GM18873 (cell line): ENCODE results near the gene HSPA4.

Experiments used
- ATAC-seq: cut with Tn5 transposase; IDR thresholded peaks from one replicate; pipeline ENCODE4 v1.9.1; 2021; ENCODE audit warnings: mild to moderate bottlenecking, moderate library complexity, moderate number of reproducible peaks; ENCODE audit not compliant: unreplicated experiment, low FRiP score

HSPA4 gene

GRCh38 chr5:133086366-133086875 lies 34.6 kb downstream of the HSPA4 start:
- no peak for ATAC-seq

DNA sequence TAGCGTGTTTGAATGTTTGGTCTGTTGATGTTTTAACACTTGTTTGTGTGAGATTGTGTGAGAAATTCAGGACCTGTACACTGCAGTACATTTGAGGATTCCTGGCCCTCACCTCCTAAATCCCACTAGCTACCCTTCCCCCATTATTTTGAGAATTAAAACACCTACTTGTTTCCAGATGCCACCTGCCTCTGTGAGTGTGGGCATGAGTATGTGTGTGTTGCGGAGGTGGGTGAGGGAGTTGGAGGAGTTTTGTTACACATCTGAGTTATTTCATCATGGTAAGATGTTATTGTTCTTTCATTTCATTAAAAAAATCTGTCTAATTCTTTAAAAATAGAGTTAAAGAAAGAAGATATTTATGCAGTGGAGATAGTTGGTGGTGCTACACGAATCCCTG lies 36.3 kb downstream of the HSPA4 start:
- ATAC-seq, result no peak

- ATAC-seq, result no peak
These were observed 39.2 kb downstream of the HSPA4 start for GRCh38 chr5:133091034-133091433.

DNA sequence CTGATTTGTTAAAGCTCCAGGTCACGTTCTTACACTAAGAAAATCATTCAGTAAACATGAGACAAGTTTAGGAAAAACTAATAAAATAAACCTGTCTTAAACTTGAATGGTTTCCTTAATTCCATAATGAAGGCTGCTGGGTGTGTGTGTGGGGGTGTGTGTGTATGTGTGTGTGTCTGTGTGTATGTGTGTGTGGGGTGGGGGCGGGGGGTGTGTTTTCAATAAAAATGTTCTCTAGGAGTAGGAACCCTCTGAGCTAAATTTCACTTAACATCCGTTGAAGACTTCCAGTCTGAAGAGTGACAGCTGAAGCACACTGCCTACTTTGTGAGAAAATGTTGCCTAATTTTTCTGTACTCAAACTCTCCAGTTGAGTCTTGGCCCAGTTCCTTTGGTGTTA lies 54.5 kb downstream of the HSPA4 start:
- ATAC-seq, result no peak

DNA sequence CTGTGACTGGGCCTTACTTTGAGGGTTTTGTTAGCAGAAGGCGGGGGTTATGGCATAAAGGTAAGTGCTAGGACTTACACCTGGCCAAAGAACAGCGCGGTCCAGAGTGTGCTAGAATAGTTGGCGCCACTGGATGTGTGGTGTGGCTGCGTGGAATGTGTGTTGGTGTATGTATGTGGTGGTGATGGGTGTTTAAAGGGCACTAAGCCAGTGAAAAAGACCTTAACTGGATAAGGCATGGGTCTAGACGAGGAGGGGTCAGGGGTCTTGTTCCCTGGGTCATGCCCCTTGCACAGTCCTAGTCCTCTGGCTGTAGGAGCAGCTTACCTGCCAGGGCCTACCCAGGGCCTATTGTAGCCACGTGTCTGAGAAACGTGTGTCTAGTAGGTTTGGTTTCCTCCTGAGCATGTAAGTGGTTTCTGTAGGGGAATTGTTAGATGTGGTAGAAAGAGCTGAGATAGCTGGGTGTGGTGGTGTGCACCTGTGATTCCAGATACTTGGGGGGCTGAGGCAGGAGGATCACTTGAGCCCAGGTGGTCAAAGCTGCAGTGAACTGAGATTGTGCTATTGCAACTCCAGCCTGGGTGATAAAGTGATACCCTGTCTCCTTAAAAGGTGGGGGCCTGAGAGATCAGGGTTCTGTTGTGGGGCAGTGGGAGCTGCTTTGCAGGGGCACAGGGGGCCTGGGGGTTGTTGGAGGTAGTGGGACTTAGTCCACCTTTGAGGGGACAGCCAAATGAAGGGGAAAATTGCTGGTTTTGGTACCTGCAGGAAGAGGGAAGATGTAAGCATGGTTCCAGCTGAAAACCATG lies 55.2 kb downstream of the HSPA4 start:
- no peak for ATAC-seq

- no peak for ATAC-seq
These were observed 56.7 kb downstream of the HSPA4 start for GRCh38 chr5:133108481-133108921.

- no peak for ATAC-seq
These were observed 58.1 kb downstream of the HSPA4 start for GRCh38 chr5:133109655-133110483.

- ATAC-seq, result no peak
These were observed 58.9 kb downstream of the HSPA4 start for GRCh38 chr5:133110709-133111108.

GRCh38 chr5:133111299-133111698 lies 59.5 kb downstream of the HSPA4 start:
- ATAC-seq, result no peak

GRCh38 chr5:133112026-133112660 lies 60.3 kb downstream of the HSPA4 start:
- ATAC-seq, result no peak

GRCh38 chr5:133113331-133114061 lies 61.7 kb downstream of the HSPA4 start:
- no peak for ATAC-seq

DNA sequence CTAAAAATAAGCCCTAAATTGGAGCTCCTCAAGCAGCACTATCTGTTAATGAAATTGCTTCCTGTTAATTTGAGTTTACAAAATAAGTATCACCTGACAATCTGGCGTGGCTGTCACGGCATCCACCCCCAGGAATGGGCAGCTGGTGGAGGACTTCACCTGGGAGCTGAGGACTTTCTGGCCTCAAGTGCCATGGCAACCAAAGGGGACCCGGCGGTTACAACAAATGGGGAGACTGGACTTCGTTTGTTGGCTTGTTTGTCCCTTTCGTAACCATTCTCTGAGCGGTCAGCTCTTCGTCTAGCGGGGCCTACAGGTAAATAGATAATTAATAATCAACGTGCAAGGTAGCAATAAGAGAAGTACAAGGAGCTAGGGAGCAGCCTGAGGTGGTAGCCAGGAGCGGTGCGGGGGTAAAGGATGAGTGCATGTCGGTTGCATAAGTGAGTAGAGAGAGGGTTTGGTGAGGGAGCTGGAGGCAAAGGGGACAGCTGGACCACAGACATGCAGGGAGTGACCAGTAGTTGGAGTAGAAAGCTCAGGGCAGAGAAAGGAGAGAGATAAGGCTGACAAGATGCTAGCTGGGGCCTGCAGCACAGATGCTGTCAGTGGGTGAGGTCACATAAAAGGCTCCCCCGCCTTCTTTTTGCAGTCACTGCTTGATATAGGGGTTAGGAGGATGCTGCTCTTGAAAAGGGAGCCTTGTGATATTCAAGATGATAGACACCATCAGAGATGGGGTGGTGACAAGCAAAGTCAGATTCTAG lies 62.5 kb downstream of the HSPA4 start:
- ATAC-seq, result no peak

DNA sequence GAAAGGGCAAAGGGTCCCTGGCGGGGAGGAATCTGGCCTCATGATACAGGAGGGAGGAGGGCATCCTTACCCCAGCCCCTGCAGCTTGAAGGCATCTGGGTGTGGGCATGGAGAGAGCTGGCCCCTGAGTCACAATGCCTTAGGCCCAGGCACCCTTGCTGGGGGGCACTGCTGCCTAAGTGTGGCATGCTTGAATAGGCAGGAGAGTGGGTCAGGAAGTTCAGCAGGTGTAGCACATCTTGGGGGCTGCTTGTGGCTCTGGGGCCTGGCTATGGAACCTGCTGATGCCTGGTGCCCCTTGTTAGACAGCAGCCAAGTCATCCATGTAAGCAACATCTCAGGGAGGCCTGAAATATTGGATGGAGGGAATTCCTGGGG lies 63.1 kb downstream of the HSPA4 start:
- ATAC-seq, result no peak

DNA sequence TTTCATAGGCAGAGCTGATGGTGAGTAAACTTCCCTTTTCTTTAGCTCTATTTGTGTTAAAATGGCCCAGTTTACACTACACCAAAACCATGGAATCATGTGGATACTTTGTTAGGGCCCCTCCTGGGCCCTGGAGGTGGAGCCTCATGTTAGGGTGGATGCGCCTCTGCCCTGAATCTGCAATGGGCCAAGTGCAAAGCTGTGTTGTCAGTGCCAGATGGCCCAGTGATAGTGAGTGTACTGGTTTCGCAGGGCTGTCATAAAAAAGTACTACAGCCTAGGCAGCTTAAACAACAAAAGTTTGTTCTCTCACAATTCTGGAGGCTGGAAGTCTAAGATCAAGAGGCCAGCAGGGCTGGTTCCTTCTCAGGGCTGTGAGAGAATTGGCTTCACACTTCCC lies 64.8 kb downstream of the HSPA4 start:
- no peak for ATAC-seq

DNA sequence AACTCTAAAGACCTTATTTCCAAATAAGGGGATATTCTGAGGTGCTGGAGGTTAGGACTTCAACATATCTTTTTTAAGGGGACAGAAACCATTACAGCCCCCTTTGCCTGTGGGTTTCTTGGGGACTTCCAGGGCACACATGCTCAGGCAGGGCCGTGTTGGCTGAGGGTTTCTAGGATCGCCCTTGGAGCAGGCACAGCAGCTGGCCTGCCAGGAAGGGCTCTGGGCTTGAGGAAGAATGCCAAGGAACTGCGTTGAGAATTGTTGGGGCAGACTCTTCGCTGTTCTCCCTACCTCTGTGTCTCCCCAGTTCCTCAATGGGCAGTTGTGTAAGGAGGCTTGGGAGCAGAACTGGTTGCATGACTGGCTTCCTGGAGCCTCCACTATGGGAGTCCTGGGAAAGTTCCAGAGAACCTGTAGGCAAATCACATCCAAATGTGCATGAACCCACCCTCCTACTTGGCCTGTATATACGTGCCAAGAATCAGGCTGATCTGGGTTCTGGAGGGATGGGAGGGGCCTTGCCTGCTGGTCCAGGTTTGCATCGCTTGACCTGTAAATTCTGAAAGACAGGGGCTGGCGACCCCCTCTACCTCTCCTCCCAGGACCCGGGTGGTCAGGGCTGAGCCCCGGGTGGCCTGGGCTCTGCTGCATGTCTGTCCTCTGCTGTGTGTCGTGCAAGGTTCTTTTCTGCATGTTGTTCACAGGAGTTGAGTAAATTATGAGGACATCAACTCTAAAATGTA lies 65.5 kb downstream of the HSPA4 start:
- no peak for ATAC-seq

DNA sequence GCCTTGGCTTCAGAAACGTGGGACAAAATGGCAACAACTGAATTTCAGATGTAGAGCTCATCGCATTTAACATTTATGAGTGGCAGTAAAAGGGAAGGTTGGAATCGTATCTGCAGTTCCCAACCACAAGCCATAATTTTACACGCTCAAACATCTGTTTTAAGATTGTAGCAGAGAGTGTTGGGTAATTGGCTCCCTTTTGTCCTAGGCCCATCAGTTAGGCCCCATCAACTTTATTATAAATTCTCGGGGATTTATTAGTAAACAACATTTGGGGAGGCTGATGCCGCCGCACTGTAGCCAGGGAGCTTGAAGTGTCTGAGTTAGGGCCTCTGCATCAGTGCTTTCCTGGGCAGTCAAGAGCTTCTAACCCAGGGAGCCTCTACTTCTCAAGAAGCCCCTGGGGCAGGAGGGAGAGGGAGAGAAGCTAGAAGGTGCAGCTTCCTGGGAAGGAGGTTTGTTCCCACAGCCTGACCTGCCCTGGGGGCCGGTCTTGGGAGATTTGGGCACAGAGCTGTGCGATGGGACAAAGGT lies 66.2 kb downstream of the HSPA4 start:
- ATAC-seq, result no peak

GRCh38 chr5:133118741-133119140 lies 66.9 kb downstream of the HSPA4 start:
- no peak for ATAC-seq

- ATAC-seq, result no peak
These were observed 67.5 kb downstream of the HSPA4 start for GRCh38 chr5:133119233-133119711.
